ENCODE results near the gene ERMAP.
"Not testable (repeated sequence)": the region's sequence is repeated elsewhere in the genome, so short reads cannot be mapped to it uniquely, and the experiment has no call there.

ERMAP gene

GRCh38 chr1:42806593-42806992 is 10.3 kb upstream of the ERMAP start:
- no peak for DNase-seq

- DNase-seq = no peak
These were observed 9.8 kb upstream of the ERMAP start for GRCh38 chr1:42807056-42807668.

GRCh38 chr1:42814815-42815214 is 2.1 kb upstream of the ERMAP start:
- DNase-seq = not testable (repeated sequence)

DNA sequence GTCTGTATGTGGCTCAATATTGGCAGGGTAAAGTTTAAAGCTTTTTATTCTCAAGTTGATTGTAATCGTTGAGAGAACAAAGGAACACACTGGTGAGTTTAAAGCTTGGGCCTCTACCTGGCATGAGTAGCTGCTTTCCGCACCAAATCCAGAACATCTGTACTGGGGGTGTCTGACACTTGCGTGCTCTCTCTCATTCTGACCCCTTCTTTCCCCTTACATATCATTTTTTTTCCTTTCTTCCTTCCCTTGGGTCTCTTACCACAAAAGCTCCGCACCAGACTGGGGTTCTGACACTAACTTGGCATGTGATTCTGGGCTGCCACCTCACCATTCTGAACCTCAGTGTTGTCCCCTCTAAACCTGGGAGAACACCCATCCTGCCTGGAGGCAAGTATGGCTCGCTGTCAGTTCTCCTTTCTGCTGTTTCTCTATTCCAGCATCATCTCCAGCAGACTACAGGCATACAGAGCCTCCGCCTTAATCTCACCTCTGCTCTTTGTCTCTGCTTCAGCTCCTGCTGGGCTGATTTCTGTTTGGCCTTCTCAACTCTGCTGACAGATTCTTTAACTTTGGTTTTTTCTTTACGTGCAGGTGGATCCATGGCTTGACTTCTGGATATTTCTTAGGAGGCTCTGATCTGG is 859 bp upstream of the ERMAP start:
- DNase-seq = peak in 1 of 58 donors; percentile 55

DNA sequence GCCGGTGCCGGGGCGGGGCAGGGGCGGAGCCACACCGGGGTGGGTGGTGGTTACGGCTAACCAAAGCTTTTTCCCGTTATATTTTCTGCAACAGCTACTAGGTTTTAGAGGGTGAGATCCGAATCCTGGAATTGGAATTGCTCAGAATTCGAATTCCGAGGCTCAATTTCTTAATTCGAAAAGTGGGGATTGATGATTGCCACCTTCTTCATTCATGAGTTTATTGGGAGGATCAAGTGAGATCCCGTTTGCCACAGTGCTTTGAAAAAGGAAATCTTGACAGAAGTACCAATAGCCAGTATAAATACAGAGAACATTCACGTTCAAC is 482 bp downstream of the ERMAP start:
- no peak for DNase-seq

GRCh38 chr1:42817976-42818375 is 1.1 kb downstream of the ERMAP start:
- DNase-seq = no peak

- DNase-seq = no peak
These were observed 3.9 kb downstream of the ERMAP start for GRCh38 chr1:42820813-42821212.

DNA sequence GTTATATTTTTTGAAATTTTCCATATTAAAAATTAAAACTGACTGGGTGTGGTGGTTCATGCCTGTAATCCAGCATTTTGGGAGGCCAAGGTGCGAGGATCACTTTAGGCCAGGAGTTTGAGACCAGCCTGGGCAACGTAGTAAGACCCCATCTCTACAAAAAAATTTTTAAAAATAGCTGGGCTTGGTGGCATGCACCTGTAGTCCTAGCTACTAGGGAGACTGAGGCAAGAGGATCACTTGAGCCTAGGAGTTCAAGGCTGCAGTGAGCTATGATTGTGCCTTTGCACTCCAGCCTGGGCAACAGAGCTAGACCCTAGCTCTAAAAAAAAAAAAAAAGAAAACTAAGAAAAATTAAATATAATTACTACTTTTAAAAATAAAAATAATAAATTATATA is 4.8 kb downstream of the ERMAP start:
- DNase-seq = no peak

GRCh38 chr1:42822800-42823392 is 6.0 kb downstream of the ERMAP start:
- DNase-seq = no peak

DNA sequence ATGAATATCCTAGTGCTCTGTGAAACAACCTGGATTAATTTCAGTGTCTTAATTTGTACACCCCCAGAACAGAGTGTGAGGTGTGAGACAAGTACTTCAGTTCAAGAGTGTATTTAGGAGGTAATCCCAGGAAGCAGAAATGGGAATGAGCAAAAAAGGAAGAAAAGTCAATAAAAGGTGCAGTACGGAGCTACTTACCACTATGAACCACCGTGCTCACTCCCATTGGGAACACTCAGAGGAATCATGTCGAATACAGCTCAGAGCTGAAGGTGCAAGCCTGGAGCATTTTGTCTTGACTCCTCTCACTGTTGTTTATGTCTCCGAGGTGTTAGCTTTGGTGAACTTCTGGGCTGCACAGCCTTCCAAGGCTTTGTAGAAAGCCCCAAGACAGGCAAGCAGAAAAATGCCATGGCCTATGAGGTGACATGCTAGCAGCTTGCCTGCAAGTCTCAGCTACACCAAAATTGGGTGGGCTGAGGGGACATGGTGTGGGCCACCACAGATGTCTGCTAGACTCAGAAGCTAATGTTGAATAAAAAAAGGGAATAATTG is 7.6 kb downstream of the ERMAP start:
- no peak for DNase-seq

- DNase-seq = no peak
These were observed 8.3 kb downstream of the ERMAP start for GRCh38 chr1:42825036-42825851.

DNA sequence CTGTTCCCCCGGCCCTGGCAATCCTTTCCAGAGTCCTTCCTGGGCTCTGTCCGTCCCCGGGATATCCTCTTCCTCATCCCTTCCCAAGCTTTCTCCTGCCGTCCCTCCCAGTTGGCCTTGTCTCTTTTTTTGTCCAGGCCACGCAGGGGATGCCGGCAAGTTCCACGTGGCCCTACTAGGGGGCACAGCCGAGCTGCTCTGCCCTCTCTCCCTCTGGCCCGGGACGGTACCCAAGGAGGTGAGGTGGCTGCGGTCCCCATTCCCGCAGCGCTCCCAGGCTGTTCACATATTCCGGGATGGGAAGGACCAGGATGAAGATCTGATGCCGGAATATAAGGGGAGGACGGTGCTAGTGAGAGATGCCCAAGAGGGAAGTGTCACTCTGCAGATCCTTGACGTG is 13.7 kb downstream of the ERMAP start:
- DNase-seq = no peak

- DNase-seq = no peak
These were observed 14.4 kb downstream of the ERMAP start for GRCh38 chr1:42831273-42831672.

DNA sequence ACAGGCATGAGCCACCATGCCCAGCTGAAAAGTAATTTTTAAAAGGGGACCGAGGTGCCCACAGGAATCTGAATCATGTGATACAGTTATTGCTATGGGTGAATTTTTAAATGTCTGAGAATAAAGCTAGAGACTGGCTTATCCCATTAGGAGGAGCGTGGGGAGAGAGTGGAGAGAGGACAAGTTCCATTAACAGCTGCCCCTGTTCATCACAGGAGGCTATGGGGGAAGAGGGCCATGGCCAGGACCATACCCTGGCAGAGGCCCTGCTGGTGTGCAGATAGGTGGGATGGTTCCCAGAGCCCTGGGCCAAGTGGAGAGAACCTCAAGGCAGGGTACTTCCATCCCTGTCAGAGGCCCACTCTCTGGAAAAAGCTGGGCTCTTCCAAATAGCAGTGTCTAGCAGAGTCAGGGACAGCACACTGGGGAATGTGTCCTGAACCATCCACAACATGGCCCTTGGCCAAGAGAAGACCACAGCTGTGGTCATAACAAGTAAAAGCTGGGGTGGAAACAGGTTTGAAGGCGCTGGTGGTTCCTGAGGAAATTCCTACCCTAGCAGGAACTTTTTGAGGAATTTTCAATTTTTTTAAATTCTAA is 15.8 kb downstream of the ERMAP start:
- no peak for DNase-seq

DNA sequence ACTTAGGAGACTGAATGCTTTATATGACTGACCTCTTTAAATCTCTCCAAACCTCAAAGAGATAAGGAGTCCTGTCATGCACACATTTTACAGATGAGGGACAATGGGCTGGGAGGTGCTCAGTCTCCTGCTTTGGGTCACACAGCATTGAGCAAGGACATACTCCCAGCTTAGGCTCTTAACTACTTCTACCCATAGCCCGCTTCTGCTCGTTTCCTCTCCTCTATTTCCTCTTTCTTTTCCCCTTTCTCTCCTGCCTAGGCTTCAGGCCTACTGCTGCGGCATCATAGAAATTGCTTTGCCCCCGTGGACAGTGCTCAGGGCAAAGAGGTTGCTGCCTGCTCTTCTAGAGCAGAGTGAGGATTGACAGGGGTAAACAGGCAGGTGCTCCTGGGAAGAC is 17.1 kb downstream of the ERMAP start:
- DNase-seq = no peak

DNA sequence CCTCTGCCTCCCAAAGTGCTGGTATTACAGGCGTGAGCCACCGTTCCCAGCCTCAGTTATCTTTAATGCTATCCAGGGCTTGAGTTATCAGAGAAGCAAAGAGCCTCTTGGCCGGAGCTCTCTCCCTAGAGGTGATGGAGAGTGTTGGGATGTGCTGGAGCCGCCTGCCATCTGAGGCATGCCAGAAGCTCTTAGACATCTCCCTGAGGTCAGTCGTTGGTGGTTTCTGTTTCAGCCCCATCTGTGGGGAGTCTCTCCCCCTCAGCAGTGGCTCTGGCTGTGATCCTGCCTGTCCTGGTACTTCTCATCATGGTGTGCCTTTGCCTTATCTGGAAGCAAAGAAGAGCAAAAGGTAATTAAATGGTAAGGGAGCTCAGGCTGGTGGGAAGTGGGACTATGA is 17.9 kb downstream of the ERMAP start:
- DNase-seq = no peak

GRCh38 chr1:42835422-42835821 is 18.5 kb downstream of the ERMAP start:
- no peak for DNase-seq

- DNase-seq = no peak
These were observed 20.8 kb downstream of the ERMAP start for GRCh38 chr1:42837709-42838108.

DNA sequence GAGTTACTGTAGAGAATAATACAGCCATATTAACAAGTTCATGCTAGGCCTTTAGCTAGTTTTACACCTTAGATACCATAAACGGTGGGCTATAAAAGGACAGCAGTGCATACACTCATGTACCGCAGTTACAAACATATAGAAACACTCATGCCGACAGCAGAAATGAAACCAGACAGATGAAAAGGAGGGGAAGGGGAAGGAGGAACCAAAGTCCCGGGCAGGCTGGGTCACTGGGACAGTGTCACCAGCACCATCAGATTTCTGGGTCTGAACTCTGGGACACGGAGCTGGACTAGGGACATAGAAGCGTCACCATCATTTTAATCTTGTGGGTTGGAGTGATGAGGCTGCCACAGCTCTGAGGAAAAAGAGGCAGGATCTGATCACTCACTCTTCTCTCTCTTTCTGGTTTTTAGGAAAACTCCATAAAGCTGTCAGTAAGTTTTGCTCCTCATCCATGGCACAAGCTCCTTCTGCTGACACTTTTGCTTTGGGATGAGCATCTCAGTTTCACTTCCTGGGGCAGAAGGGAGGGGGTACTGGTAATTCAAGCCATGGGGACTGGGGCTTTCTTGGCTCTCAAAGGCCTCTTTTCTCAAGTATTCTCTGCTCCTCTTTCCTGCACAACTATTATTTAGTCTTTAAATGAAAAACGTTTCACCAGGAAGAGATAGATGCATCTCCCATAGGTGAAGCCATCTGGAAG is 21.7 kb downstream of the ERMAP start:
- DNase-seq = peak in 1 of 58 donors; percentile 8

DNA sequence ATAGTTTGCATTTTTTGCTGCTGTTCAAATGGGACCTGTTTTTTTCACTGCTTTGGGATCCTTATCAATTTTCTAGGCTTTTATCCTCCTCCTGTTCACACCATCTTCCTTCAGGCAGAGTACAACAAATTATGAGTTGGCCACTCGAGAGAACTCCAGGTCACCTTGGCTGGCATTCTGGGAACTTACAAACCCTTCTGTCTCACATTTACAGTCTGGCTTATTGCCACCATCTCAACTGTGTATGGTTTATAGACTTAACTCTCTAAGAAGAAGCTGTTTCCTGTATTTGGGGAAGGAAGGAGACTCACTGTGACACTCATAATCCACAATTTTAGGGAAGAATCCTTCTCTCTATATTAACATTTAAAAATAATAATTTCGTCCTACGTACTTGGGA is 24.1 kb downstream of the ERMAP start:
- no peak for DNase-seq
